ENCODE measurements around the gene BEST3.

BEST3 gene

DNA sequence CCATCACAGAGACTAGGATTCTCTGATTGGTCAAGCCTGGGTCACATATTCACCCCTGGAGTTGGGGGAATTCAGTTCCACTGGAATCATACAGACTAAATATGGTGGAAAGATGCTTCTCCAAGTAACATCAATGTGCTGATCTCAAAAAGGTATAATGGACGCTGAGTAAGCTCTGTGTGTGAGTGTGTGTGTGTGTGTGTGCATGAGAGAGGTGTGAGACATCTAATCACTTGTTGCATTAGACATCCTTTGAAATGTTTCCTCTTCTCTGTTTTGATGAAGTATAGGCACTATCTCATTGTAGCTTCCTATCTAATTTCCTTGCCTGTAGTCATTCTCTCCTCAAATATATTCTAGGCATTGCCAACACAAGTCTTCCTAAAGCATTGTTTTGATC, 34.5 kb upstream of the BEST3 start:
- TF ChIP-seq TAF1 (IDR thresholded peaks at IDR 0.05; ENCODE audit: borderline replicate concordance, insufficient read depth, low read length) (no peak), SIN3A (IDR thresholded peaks at IDR 0.05; ENCODE audit: borderline replicate concordance, insufficient read depth, low read length) (no peak), FOXP2 (optimal IDR thresholded peaks at IDR 0.05; ENCODE audit: borderline replicate concordance, extremely low read depth, extremely low read length, insufficient read depth) (no peak), POLR2AphosphoS5 (IDR thresholded peaks at IDR 0.05; ENCODE audit: low read depth, low read length) (no peak)
- TF ChIP-seq, protein P1, sequence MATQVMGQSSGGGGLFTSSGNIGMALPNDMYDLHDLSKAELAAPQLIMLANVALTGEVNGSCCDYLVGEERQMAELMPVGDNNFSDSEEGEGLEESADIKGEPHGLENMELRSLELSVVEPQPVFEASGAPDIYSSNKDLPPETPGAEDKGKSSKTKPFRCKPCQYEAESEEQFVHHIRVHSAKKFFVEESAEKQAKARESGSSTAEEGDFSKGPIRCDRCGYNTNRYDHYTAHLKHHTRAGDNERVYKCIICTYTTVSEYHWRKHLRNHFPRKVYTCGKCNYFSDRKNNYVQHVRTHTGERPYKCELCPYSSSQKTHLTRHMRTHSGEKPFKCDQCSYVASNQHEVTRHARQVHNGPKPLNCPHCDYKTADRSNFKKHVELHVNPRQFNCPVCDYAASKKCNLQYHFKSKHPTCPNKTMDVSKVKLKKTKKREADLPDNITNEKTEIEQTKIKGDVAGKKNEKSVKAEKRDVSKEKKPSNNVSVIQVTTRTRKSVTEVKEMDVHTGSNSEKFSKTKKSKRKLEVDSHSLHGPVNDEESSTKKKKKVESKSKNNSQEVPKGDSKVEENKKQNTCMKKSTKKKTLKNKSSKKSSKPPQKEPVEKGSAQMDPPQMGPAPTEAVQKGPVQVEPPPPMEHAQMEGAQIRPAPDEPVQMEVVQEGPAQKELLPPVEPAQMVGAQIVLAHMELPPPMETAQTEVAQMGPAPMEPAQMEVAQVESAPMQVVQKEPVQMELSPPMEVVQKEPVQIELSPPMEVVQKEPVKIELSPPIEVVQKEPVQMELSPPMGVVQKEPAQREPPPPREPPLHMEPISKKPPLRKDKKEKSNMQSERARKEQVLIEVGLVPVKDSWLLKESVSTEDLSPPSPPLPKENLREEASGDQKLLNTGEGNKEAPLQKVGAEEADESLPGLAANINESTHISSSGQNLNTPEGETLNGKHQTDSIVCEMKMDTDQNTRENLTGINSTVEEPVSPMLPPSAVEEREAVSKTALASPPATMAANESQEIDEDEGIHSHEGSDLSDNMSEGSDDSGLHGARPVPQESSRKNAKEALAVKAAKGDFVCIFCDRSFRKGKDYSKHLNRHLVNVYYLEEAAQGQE (IDR thresholded peaks at IDR 0.05; ENCODE audit: insufficient read depth in 1 of 2, low read depth in 2 of 2, low read length in 2 of 2), result no peak

DNA sequence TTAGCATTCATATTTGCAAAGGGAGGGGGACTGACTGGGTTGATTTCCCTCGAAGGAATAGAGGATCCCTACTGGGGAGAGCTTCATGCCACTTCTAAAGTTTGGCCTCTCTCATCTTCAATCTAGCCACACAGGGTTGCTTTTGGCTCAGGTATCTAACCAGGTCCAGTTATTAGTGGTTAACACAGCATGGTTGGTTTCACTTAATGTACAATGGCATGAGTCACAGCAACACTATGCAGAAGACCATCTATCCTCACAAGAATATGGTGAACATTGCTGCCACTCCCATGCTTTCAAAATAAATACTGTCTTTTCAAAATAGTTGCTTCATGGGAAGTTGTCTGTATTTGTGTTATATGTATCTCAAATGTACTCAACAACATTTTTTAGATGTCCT, 33.0 kb upstream of the BEST3 start:
- TF ChIP-seq TAF1 (IDR thresholded peaks at IDR 0.05; ENCODE audit: borderline replicate concordance, insufficient read depth, low read length) (no peak), POLR2AphosphoS5 (IDR thresholded peaks at IDR 0.05; ENCODE audit: low read depth, low read length) (no peak), SIN3A (IDR thresholded peaks at IDR 0.05; ENCODE audit: borderline replicate concordance, insufficient read depth, low read length) (no peak), FOXP2 (optimal IDR thresholded peaks at IDR 0.05; ENCODE audit: borderline replicate concordance, extremely low read depth, extremely low read length, insufficient read depth) (no peak)
- TF ChIP-seq, protein P1 (IDR thresholded peaks at IDR 0.05; ENCODE audit: insufficient read depth in 1 of 2, low read depth in 2 of 2, low read length in 2 of 2), result no peak

GRCh38 chr12:69726922-69727321, 27.8 kb upstream of the BEST3 start:
- TF ChIP-seq, protein P1 (IDR thresholded peaks at IDR 0.05; ENCODE audit: insufficient read depth in 1 of 2, low read depth in 2 of 2, low read length in 2 of 2), result no peak
- TF ChIP-seq SIN3A (IDR thresholded peaks at IDR 0.05; ENCODE audit: borderline replicate concordance, insufficient read depth, low read length) (no peak), FOXP2 (optimal IDR thresholded peaks at IDR 0.05; ENCODE audit: borderline replicate concordance, extremely low read depth, extremely low read length, insufficient read depth) (no peak), TAF1 (IDR thresholded peaks at IDR 0.05; ENCODE audit: borderline replicate concordance, insufficient read depth, low read length) (no peak), POLR2AphosphoS5 (IDR thresholded peaks at IDR 0.05; ENCODE audit: low read depth, low read length) (no peak)

- TF ChIP-seq TAF1 (IDR thresholded peaks at IDR 0.05; ENCODE audit: borderline replicate concordance, insufficient read depth, low read length) (no peak), FOXP2 (optimal IDR thresholded peaks at IDR 0.05; ENCODE audit: borderline replicate concordance, extremely low read depth, extremely low read length, insufficient read depth) (no peak), SIN3A (IDR thresholded peaks at IDR 0.05; ENCODE audit: borderline replicate concordance, insufficient read depth, low read length) (no peak)
- TF ChIP-seq, protein P1 (IDR thresholded peaks at IDR 0.05; ENCODE audit: insufficient read depth in 1 of 2, low read depth in 2 of 2, low read length in 2 of 2), result no peak
These were observed 21.6 kb upstream of the BEST3 start for GRCh38 chr12:69720750-69721149.
